ENCODE results near the gene IPO8.

The IPO8 gene

GRCh38 chr12:30585877-30586276 lies 109.8 kb downstream of the IPO8 start:
- no peak overlapping the region for H3K4me3 ChIP-seq (ENCODE audit: control insufficient read depth, low read depth, low read length)
- no peak for DNase-seq (ENCODE audit: low read depth)
- no peak for TF ChIP-seq CTCF (IDR thresholded peaks at IDR 0.05; ENCODE audit: control insufficient read depth, insufficient read depth, low read depth, low read length, missing control alignments)

DNA sequence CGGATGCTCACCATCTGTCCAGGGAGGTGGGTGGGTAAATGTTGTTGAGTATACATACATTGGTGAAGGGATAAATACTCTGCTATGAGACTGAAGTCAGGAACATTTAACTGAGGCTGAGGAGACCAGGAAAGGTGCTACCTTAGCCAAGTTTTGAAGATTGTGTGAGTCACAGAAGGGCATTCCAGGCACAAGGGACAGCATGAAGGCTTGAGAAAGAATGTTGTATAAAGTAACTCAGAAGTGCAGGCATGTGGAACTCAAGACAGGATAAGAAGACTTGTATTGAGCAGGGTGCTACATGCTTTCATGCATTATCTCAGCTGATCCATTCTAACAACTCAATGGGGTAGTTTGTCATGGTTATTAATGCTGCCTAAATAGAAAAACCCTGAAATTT lies 112.7 kb downstream of the IPO8 start:
- TF ChIP-seq CTCF (IDR thresholded peaks at IDR 0.05; ENCODE audit: control insufficient read depth, insufficient read depth, low read depth, low read length, missing control alignments), result no peak
- no peak for DNase-seq (ENCODE audit: low read depth)

DNA sequence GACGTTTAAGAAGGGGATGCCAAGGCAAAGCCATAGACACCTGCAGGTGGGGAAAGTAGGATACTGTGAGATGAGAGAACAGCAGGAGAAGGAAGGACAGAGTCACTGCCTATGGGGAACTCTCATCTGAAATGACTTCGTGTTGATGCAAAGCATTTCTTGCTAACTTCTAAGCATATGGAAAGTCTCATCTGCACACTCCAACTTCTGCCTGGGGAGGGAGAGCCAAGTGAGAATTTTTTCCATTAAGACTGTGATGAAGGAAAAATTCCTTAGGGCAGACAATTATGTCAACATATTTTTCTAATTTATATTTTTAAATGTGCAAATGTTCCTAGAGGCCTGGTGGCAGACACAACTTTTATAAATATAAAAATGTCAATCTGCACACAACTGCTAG lies 115.3 kb downstream of the IPO8 start:
- no peak for DNase-seq (ENCODE audit: low read depth)
- H3K4me3 ChIP-seq (ENCODE audit: control insufficient read depth, low read depth, low read length), result no peak overlapping the region
- TF ChIP-seq CTCF (IDR thresholded peaks at IDR 0.05; ENCODE audit: control insufficient read depth, insufficient read depth, low read depth, low read length, missing control alignments), result no peak

More for the DNA sequence above, 112.7 kb downstream of the IPO8 start:
- no peak overlapping the region for H3K4me3 ChIP-seq (ENCODE audit: control insufficient read depth, low read depth, low read length)
